Esophagus muscularis mucosa (tissue), 4 donors: ENCODE measurements around the gene B3GALT6. TPM values are rescaled to one million over a fixed set of nuclear protein-coding genes. Genes with fewer than 3 reads are reported as not detected.

ENCODE experiments used
- DNase-seq: peaks from one replicate; pipeline ENCODE4 v3.0.0-alpha.2; 2017; ENCODE audit errors: extremely low spot score
- H3K27ac ChIP-seq, 4 donors: fragments of 200-600 bp; sonication (generic); replicated peaks in 1 of 4; 1 replicate in 3 of 4; 2 replicates in 1 of 4; pipeline ENCODE4 v1.5.1; 2016 to 2019; ENCODE audit warnings: mild to moderate bottlenecking in 1 of 4
- H3K27me3 ChIP-seq, 4 donors: fragments of 200-600 bp; sonication (generic); one replicate each; pipeline versions ENCODE4 v1.5.1 to v1.6.0; 2016 to 2019
- H3K36me3 ChIP-seq, 4 donors: fragments of 200-600 bp; sonication (generic); one replicate each; pipeline ENCODE4 v1.5.1; 2016 to 2019
- H3K4me1 ChIP-seq, 4 donors: fragments of 200-600 bp; sonication (generic); one replicate each; pipeline ENCODE4 v1.5.1; 2016 to 2019
- H3K4me3 ChIP-seq, 4 donors: fragments of 200-600 bp; sonication (generic); 1 replicate in 2 of 4; 2 replicates in 2 of 4; pipeline ENCODE4 v1.5.1; 2016 to 2019; ENCODE audit warnings: mild to moderate bottlenecking in 4 of 4, moderate library complexity in 1 of 4
- H3K9me3 ChIP-seq, 4 donors: fragments of 200-600 bp; sonication (generic); 1 replicate in 3 of 4; 2 replicates in 1 of 4; pipeline ENCODE4 v1.5.1; 2016 to 2019
- EP300 ChIP-seq: sonication (generic); formaldehyde crosslinking; IDR thresholded peaks from one replicate; pipeline ENCODE4 v1.6.1; 2017; ENCODE audit warnings: antibody characterized with exemption
- POLR2A ChIP-seq: fragments of 450-650 bp; IDR thresholded peaks from one replicate; pipeline ENCODE4 v1.6.1; 2017; ENCODE audit warnings: antibody characterized with exemption, moderate library complexity, mild to moderate bottlenecking, low read depth
- POLR2AphosphoS5 ChIP-seq, 2 donors: sonication (generic); formaldehyde crosslinking; IDR thresholded peaks; one replicate each; pipeline ENCODE4 v1.6.1; 2017; ENCODE audit warnings: antibody characterized with exemption in 2 of 2
- WGBS: methylation state at CpG from one replicate; pipeline ENCODE4 v1.1.5; 2018; 5-methylcytosine and 5-hydroxymethylcytosine counted together
- intact Hi-C: fragments of 100-400 bp; cut with DNase I; formaldehyde crosslinking; loops from one replicate; pipeline ENCODE4 v1.15.1; 2023
- total RNA-seq, 4 donors: library from RNA; depleted of rRNA; stranded (reverse); fragments of >200 nt; gene quantifications; one replicate each; pipeline versions ENCODE4 v1.1.0 to v1.2.1, GENCODE V29; 2016
- TF ChIP-seq, protein P1 (sequence below), 3 experiments: fragments of 200-600 bp in 2 of 3; fragments of 450-650 bp in 1 of 3; sonication (generic) in 2 of 3; IDR thresholded peaks; one replicate each; pipeline ENCODE4 v1.5.1; 2017 to 2019; ENCODE audit warnings: antibody characterized with exemption in 3 of 3, mild to moderate bottlenecking in 2 of 3, moderate library complexity in 1 of 3

Gene B3GALT6
- total RNA-seq, 4 donors from 2014 or later = 10.4 to 24.6 (median 21.0) TPM

DNA sequence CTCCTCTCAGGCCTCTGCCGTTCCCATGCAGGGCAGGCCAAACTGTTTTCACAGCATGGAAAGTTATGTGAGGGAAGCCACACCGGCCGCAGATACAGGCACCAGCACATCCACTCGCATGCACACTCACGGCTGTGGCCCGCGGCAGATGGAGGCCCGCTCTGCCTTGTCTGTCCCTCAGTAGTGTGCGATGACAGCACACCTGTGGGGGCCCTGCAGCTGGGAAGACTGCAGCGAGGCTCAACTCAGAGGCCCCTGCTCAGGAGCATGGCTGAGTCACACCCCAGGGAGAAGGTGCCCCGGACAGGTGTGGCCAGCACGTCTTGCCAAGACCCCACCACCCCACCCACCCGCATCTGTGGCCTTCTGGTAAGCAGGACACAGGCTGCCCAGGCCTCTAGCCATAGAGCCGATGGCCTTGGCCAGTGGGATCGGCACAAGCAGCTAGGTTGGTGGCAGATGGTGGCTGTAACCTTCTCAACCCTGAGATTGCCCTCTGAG lies 42.9 kb downstream of the B3GALT6 start:
- no peak for DNase-seq
- TF ChIP-seq POLR2A = no peak
- TF ChIP-seq, protein P1, sequence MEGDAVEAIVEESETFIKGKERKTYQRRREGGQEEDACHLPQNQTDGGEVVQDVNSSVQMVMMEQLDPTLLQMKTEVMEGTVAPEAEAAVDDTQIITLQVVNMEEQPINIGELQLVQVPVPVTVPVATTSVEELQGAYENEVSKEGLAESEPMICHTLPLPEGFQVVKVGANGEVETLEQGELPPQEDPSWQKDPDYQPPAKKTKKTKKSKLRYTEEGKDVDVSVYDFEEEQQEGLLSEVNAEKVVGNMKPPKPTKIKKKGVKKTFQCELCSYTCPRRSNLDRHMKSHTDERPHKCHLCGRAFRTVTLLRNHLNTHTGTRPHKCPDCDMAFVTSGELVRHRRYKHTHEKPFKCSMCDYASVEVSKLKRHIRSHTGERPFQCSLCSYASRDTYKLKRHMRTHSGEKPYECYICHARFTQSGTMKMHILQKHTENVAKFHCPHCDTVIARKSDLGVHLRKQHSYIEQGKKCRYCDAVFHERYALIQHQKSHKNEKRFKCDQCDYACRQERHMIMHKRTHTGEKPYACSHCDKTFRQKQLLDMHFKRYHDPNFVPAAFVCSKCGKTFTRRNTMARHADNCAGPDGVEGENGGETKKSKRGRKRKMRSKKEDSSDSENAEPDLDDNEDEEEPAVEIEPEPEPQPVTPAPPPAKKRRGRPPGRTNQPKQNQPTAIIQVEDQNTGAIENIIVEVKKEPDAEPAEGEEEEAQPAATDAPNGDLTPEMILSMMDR (IDR thresholded peaks at IDR 0.05) = no peak
- peak overlapping the region; percentile 69 to 98 (median 96) for H3K4me3 ChIP-seq
- H3K36me3 ChIP-seq = peaks cover 0 to 5% (median under 1%) of the 10 kb centered on the region in 4 donors
- no peaks in the 10 kb centered on the region for H3K27me3 ChIP-seq
- WGBS = 87% methylated on average over 6 of the region's 15 CpGs
- peak overlapping the region; percentile 81 to 92 (median 86) for H3K27ac ChIP-seq
- no peaks in the 10 kb centered on the region for H3K9me3 ChIP-seq
- intact Hi-C loops = loop anchor here (5.0 kb wide), 1 partner anchor 43 kb away; the partner anchor contains the start of genes B3GALT6 and SDF4
- H3K4me1 ChIP-seq = peaks cover 39 to 51% (median 42%) of the 10 kb centered on the region in 4 donors

DNA sequence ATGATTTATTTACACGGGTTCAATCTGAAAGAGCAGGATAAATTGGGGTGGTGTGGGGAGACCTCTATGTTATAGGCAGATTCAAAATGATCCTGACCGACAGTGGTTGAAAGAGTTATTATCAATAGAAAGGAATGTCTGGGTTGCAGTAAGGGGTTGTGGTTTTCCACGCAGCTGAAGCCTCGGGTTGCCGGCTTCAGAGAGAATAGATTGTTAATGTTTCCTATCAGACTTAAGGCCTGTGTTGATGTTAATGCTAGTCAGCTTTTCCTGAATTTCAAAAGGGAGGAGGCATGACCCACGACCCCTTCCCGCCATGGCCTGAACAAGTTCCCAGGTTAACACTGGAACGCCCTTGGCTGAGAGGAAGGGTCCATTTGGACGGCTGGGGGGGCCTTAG lies 43.8 kb downstream of the B3GALT6 start:
- TF ChIP-seq POLR2A (no peak), POLR2AphosphoS5 (IDR thresholded peaks at IDR 0.05) (no peak), EP300 (no peak)
- TF ChIP-seq, protein P1 (IDR thresholded peaks at IDR 0.05) = no peak
- WGBS = 74% methylated on average over 9 of the region's 9 CpGs
- H3K36me3 ChIP-seq = peaks cover 0 to 5% (median 0%) of the 10 kb centered on the region in 4 donors
- no peak overlapping the region for H3K27ac ChIP-seq
- no peaks in the 10 kb centered on the region for H3K27me3 ChIP-seq
- no peak overlapping the region for H3K4me3 ChIP-seq
- intact Hi-C loops = no loop called here
- DNase-seq = no peak
- peaks cover 30 to 42% (median 33%) of the 10 kb centered on the region in 4 donors for H3K4me1 ChIP-seq
- H3K9me3 ChIP-seq = no peaks in the 10 kb centered on the region

DNA sequence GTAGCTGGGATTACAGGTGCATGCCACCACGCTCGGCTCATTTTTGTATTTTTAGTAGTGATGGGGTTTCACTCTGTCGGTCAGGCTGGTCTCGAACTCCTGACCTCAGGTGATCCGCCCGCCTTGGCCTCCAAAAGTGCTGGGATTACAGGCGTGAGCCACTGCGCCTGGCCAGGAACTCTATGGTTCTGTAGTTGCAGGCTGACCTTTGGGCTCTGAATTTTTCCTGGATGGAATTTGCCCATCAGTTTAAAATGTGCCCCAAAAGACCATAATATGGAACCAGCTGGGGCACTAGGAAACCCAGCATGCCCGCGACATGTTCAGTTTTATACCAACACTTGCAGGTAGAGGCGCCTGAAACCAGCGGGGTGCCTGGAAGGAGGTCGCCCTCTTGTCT lies 46.6 kb downstream of the B3GALT6 start:
- DNase-seq = no peak
- intact Hi-C loops = no loop called here
- Histone ChIP-seq H3K27me3 (no peaks in the 10 kb centered on the region), H3K36me3 (no peaks in the 10 kb centered on the region), H3K4me3 (no peak overlapping the region), H3K27ac (no peak overlapping the region), H3K9me3 (no peaks in the 10 kb centered on the region), H3K4me1 (peaks cover 9 to 25% (median 11%) of the 10 kb centered on the region in 4 donors)
- WGBS = 98% methylated on average over 13 of the region's 13 CpGs
- TF ChIP-seq EP300 = no peak

DNA sequence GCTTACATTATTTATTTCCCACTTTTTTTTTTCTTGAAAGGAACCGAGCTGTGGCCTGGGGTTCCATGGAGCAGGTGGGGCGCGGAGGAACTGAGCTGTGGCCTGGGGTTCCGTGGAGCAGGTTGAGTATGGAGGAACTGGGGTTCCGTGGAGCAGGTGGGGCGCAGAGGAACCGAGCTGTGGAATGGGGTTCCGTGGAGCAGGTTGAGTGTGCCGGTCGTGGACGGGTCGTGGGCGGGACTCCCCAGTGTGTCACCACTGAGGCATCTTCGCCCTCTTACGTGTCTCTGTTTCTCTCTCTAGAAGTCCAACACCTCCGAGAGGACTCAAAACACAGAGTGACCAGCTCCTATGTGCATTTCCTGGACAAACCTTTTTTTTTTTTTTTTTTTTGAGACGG lies 47.0 kb downstream of the B3GALT6 start:
- Histone ChIP-seq H3K4me3 (no peak overlapping the region), H3K36me3 (no peaks in the 10 kb centered on the region), H3K27me3 (no peaks in the 10 kb centered on the region), H3K9me3 (no peaks in the 10 kb centered on the region), H3K27ac (no peak overlapping the region), H3K4me1 (peaks cover 9 to 24% (median 11%) of the 10 kb centered on the region in 4 donors)
- 94% methylated on average over 17 of the region's 17 CpGs for WGBS
- no peak for TF ChIP-seq EP300
- no peak for DNase-seq
- intact Hi-C loops = no loop called here

DNA sequence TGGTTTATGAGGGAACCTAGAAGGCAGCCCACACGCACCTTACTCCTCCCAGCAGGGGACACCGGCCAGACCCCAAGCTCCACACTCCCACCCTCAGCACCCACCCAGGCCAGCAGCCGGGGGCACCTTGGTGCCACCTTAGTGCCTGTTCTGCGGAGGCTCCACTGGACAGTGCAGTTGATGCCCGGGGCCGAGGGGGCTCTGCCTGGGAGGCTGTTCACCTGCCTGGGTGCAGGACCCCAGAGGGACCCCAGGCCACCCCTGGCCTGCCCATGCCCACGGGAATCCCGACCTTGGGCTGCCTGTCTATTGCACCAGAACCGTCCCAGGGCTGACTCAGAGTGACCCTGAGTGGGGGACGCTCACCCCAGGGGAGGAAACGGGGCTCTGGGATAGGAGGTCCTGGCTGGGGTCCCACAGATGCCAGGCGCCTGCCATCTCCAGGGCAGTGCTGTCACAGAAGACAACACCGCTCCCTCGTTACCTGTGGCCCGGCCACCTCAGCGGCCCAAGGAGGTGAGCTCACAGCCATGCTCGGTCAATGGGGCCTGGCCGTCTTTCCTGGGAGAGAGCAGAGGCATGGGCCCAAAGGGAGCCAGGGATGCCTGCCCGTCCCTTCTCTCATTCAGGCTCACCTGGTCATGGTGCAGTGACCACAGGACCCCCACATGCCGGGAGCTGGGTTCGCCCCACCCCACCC lies 48.9 kb downstream of the B3GALT6 start:
- intact Hi-C loops = no loop called here
- peaks cover 0 to 17% (median 0%) of the 10 kb centered on the region in 4 donors for H3K27me3 ChIP-seq
- no peaks in the 10 kb centered on the region for H3K9me3 ChIP-seq
- 89% methylated on average over 5 of the region's 21 CpGs for WGBS
- no peak overlapping the region for H3K4me3 ChIP-seq
- H3K36me3 ChIP-seq = no peaks in the 10 kb centered on the region
- TF ChIP-seq, protein P1 (IDR thresholded peaks at IDR 0.05) = no peak
- TF ChIP-seq EP300 (no peak), POLR2AphosphoS5 (IDR thresholded peaks at IDR 0.05) (no peak), POLR2A (no peak)
- H3K4me1 ChIP-seq = peaks cover 0 to 6% (median 0%) of the 10 kb centered on the region in 4 donors
- H3K27ac ChIP-seq = no peak overlapping the region
- DNase-seq = no peak
